NOMO-1 (cell line): ENCODE data around the gene STX1A.
A peak's percentile ranks its signal among the peaks of the same experiment; 100 is the strongest.

Source experiments
- DNase-seq, 2 experiments: peaks; one replicate each; lab custom pipeline; 2025; ENCODE audit not compliant: unreplicated experiment in 2 of 2; lab: John Stamatoyannopoulos, UW

Gene STX1A

DNA sequence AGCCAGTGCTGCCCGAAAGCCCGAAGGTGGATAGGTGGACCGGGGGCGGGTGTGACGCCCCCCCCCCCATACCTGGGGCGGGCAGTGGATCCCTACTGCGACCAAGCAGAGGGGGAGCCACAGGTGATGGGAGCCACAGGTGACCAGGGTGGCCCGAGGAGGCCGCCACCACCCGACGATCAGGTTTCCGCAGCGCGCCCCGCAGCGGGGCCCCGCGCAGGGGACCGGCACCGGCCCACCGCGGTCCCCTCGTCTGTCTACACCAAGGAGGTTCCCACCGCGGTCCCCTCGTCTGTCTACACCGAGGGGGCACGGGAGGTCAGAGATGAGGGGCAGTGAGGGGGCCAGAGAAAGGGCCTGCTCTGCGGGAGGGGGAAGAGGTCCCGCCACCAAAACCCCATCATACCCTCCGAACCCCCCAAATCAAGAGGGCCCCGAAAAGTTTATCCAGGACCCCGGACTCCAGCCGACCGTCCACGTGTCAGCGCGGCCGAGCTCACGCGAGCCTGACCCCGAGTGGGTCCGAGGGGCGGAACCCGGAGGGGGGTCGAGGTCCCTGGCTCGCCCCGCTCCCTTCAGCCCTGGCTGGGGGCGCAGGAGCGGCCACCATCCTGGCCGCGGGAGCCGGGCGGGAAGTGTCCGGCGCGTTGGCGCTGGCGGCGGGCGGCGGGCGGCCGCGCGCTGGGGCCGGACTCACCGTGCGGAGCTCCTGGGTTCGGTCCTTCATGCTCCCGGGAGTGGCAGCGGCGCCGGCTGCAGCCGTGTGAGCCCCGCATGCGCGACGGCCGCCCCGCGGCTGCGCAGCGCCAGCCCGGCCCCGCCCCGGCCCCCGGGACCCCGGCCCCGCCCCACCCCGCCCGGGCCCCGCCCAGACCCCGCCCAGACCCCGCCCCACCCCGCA, at the start of gene STX1A:
Gene STX1A (minus strand): TSS at position 765 of the 901 bp plus-strand sequence. CDS start 38 bp downstream, at position 727.
- peak; percentile 79 to 86 for DNase-seq

DNA sequence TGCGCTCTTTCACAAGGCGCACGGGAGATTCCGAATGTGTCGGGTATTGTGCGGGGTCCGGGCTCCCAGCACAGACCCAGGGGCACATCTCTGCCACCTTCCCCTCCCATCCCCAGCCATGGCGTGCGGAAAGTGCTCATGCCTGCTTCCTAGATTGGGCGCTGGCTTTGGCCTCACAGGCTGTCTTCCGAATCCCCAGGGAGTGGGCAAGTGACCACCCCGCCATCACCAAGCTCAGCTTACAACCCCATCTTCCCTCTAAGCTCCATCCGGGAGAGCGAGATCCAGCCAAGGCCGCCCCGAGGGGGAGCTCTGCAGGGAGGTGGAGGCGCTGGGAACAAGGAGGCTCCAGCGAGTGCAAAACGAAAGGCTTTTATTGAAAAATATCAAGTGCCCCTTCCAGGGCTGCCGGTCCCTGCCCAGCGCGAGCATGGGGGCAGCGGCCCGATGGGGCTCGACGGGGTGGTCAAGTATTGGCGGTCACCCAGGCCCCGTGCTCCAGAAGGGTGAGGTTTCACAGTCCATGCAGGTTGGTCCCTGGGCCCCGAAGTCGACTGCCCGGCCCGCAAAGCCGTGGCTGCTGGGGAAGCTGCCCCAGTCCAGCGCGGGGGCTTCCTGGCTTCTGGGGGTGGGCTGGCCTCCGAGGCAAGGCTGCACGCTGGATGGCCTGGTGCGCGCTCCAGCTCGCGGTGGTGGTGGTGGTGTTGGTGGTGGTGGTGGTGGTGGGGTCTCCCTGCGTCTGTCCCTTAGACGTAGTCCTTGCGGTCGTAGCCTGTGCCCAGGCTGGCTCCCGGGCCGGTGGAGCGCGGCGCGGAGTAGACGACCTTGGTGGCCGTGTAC, 49.4 kb upstream of the STX1A start:
- DNase-seq, result no peak

DNA sequence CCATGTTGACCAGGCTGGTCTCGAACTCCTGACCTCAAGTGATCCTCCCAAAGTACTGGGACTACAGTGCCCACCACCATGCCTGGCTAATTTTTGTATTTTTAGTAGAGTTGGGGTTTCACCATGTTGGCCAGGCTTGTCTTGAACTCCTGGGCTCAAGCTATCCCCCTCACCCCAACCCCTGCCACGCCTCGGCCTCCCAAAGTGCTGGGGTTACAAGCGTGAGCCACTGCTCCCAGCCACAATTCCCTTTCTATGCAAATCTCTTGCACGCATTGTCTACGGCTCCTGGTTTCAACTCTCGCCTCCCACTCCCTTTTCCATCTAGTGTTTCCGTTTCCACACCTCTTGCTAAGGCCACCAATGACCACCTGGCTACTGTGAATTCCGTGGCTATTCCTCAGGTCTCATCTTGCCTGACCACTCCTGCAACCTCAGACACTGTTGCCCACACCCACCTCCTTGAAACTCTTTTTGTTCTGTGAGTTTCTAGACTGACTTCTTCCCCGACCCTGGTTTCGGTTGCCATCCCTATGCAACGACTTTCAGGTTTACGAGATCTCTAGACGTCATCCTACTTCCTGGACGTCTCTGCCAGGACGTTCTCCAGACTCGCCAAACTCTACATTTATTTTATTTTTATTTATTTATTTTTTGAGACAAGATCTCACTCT, 47.2 kb upstream of the STX1A start:
- DNase-seq, result no peak

DNA sequence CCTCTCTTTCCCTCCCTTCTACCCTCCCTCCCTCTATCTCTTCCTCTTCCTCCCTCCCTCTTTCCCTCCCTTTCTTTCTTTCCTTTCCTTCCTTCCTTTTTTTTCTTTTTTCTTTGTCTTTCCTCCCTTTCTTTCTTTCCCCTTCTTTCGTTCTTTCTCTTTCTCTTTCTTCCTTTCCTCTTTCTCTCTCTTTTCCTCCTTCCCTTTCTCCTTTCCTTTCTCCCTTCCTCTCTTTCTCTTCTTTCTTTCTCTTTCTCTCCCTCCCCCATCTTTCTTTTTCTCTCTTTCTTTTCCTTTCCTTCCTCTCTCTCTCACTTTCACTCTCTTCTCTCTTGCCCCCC, 43.2 kb upstream of the STX1A start:
- no peak for DNase-seq

DNA sequence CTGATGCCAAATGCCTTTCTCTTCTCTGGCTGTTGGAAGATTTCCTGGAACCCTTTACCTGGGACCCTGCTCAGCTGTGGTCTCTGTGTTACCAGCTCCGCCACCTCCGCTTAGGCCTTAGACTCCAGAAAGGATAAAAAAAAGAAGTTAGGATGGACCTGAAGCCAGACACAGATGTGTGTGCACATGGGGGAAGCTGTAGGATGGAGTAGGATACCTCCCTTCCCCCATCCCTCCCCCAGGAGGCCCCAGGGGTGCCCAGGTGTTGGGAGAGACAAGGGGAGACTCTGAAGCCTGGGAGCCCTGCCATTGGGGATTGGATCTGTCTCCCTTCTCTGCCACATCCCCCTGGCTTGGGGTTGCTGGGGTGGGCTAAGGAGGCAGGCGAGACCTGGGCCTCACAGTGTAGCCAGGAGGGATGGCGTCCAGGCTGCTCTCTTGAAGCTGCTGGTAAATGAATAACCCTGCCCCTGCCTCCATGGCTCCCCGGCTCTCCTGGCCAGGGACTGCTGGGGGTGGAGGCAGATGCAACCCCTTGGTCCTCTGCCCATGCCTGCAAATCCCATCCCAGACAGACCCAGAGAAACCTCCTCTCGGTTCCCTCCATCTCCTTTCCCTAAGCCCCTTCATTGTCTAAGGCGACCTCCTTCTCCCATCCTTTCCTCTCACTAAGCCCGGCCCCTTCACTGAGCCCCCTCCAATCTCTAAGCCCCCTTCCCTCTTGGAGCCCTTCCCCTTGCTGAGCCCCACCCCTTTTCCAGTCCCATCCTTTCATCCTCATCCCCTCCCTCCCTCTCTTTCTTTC, 42.6 kb upstream of the STX1A start:
- no peak for DNase-seq

DNA sequence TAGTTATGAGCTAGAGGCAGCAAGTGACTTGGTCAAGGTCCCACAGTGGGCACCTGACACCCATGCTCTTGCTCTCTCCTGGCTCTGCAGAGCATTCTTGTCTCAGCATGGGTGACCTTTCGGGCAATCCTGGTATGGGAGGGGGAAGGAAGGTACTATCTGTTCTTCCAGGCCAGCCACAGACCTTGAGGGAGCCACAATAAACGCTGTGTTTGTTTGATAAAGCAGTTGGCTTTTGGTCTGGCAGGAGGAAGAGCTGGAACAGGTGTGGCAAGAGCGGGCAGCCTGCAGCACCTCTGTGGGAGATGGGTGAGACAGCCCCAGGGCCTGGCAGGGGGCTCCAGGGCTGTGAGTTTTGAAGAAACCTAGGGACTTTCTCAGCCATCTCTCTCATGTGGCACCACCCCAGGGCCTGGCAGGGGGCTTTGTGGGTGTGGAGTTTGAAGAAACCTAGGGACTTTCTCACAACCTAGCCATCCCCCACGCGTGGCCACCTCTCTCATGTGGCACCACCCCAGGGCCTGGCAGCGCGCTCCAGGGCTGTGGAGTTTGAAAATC, 39.2 kb upstream of the STX1A start:
- no peak for DNase-seq

DNA sequence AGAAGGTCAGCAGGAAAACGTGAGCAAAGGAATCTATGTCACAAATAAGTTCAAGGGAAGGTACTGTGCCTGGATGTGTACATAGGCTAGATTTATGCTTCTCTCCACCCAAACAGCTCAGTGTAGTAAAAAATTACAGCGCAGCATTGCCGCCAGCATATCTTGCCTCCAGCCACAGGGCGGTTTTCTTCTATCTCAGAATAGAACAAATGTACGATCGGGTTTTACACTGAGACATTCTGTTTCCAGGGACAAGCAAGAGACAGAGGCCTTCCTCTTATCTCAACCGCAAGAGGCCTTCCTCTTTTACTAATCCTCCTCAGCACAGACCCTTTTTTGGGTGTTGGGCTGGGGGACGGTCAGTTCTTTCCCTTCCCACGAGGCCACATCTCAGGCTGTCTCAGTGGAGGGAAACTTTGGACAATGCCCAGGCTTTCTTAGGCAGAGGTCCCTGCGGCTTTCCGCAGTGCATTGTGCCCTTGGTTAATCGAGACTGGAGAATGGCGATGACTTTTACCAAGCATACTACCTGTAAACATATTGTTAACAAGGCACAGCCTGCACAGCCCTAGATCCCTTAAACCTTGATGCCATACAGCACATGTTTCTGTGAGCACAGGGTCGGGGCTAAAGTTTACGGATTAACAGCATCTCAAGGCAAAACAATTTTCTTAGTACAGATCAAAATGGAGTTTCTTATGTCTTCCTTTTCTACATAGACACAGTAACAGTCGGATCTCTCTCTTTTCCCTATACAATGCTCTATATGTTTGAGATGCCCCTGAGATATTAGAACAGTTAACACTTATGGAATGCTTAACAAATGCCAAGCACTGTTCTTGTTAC, 30.7 kb upstream of the STX1A start:
- peak; percentile 93 to 98 for DNase-seq

DNA sequence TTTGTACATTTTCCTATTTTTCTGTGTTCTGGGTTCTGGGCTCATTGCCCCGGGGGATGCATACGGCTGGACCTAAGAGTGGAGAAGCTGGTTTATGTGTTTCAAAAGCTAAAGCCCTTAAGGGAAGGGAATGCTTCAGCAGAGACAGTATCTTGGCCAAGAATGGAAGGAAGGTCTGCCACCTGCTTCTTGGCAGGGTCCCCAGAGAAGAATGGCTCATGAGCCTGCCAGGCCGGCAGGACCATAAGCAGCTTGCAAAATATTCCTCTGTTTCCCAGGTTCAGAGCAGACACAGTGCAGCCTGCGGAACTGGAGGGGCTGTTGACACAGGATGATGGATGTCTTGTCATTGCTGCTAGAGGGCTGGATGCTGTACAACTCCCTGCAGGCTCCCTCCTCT, 26.9 kb upstream of the STX1A start:
- no peak for DNase-seq

DNA sequence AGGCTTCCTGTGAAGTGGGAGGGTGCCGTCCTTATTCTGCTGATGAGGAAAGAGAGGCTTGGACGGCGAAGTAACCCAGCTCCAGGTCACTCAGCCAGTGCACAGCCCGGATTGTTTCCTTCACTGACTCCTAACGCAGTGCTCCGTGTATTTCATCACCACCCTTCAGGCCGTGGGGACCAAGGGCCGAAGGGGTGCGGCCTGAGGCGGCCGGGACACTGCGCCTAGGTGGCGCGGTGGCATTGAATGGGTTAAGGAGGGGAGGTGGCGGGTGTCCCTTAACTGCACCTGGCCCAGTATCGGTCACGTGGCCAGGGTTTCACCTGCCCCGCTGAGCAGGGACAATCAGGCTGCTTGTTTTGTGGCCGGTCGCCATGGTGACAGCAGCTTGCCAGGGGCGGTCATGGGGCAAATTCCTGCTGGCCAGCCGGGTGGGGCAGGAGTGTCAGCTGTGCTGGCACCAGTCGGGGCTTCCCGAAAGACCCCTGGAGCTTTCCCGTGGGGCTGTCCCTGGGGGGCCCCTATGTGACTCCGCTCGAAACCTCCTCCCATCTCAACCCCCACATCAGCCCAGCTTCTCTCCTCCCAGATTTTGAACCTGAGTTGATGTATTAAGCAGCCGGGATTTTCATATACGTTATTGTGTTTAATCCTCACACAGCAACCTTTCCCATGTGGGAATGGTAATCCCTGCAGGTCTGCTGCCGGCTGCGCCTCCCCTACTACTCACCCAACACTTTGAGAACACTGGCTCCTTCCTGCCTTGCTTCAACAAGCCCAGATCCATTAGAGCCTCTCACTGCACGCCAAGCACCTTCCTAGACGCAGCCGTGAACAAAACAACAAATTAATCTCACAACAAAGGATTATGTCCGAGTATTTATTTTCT, 23.5 kb upstream of the STX1A start:
- DNase-seq, result no peak

DNA sequence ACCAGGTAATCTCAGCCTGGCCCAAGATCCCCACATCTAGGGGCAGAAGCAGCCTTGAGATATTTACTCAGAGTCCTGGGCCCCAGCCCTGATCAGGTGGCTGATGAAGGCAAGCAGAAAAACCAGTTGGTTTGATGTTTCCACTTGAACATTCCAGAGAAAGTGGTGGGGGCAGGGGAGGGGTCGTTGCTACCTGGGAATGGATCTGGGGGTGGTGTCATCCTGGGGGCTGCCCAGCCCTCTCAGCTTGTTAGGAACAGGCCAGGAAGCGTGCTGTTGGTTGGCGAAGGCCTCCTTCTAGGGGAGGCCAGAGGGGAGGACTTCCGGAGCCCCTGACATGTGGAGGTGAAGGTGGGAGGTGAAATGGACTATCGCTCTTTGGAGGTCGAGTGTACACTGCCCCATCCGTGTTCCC, 22.9 kb upstream of the STX1A start:
- DNase-seq, result no peak

DNA sequence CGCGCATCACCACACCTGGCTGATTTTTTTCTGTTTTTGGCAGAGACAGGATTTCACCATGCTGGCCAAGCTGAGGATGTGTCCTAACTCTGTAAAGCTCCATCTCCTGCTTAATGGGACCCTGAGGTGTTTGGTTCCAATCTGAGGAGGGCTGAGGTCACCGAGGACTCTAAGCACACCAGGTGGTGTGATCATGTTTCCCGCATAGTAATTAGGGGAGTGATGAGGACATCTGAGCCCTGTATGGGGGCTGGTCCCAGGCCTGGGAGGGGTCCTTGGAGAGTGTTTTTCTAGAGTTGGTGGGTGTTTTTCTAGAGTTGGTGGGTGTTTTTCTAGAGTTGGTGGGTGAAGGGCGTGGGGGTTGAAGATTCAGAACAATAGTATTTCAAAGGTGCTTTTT, 22.1 kb upstream of the STX1A start:
- no peak for DNase-seq

DNA sequence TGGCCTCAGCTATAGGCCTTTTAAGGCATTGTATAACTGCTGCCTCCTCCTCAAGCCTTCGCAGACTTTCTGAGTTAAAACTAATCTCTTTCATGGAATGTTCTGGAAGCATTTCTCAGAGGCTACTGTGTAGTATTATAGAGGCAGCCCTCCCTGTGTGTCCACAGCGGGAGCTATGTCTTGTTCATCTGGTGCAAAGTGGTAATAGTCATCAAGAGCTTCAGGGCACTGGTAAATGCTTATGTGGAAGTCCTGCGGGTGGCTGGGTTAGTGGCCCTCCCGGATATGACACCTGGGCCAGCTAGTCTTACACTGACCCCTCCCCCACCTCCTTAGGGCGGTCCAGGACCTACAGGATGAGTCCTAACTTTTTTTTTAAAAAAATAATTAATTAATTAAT, 21.3 kb upstream of the STX1A start:
- DNase-seq, result no peak

DNA sequence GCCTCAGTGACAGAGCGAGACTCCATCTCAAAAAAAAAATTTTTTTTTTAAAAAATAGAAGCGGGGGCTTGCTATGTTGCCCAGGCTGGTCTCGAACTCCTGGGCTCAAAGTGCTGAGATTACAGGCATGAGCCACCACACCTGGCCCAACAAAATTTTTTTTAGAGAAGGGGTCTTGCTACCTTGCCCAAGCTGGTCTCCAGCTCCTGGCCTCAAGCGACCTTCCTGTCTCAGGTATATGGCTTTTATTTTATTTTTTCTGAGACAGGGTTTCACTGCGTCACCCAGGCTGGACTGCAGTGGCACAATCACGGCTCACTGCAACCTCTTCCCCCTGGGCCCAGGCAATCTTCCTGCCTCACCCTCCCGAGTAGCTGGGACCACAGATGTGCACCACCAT, 20.7 kb upstream of the STX1A start:
- no peak for DNase-seq

DNA sequence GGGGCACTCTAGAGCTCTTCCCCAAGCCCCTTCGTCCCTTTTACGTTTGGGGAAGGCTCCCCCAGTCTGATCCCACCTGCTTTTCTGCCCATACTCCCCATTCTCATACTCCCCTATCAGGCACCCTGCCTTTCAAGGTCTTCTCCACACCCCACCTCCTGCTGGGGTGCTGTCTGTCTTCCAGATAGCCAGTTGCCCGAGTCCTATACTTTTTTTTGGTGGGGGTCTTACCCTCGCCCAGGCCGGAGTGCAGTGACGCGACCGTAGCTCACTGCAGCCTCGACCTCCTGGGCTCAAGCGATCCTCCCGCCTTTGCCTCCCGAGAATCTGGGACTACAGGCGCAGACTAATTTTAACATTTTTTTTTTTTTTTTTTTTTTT, 19.9 kb upstream of the STX1A start:
- DNase-seq, result no peak

DNA sequence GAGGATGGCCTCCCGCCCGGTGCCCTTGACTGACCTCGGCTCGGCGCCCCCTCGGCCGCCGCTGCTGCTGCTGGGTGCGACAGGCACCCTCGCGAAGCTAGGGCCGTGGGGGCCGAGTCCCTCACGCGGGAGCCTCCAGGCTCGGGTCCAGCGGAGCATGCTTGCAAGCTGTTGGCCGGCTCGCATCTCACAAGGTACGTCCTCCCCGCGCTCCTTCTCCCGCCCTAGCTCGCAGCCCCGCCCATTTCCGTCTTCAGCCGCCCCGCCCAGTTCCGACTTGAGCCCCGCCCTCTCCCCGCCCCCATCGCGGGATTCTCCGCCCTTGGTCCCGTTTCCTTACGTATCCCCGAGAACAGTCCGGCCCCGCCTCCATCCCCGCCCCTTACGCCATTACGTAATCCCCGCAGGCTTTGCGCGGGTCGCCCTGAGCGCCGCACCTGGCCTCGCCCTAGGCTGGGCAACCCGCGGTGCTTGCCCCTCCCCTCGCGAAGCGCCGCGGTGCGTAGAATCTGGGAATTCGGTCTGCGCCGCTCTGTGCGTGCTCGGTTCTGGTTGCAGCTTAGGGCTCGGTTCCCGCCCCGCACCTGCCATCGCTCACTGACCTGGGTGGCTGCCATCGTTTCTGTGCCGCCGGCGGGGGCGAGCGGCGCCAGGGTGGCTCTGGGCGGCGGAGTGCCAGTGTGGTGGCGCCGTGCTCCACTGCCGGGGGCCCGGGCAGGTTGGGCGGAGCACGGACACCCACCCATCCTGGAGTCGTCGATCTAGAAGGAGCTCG, 19.3 kb upstream of the STX1A start, which contains the start of gene ABHD11:
Gene ABHD11 (minus strand): TSS at position 191 of the 775 bp plus-strand sequence. CDS start 32 bp downstream, at position 159.
- DNase-seq, result peak; percentile 97 to 99

DNA sequence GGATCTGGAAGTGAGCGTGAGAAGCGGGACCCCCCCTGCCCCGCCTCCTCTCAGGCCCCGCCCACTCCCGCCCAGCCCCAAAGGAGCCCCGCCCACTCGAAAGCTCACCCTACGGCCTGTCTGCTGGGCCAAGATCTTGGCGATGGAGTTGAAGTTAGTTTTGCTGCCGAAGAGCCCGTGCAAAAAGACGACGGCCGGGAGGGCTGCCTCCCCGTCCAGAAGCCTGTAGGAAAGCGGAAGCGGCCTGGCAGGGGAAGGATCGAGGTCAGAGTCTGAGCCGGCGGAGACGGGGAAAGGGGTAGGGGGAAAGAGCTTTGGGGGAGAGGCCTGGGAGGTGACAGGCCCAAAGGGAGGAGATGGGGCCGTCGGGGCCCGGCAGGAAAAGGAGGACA, 18.7 kb upstream of the STX1A start:
- DNase-seq, result peak; percentile 80 to 86

DNA sequence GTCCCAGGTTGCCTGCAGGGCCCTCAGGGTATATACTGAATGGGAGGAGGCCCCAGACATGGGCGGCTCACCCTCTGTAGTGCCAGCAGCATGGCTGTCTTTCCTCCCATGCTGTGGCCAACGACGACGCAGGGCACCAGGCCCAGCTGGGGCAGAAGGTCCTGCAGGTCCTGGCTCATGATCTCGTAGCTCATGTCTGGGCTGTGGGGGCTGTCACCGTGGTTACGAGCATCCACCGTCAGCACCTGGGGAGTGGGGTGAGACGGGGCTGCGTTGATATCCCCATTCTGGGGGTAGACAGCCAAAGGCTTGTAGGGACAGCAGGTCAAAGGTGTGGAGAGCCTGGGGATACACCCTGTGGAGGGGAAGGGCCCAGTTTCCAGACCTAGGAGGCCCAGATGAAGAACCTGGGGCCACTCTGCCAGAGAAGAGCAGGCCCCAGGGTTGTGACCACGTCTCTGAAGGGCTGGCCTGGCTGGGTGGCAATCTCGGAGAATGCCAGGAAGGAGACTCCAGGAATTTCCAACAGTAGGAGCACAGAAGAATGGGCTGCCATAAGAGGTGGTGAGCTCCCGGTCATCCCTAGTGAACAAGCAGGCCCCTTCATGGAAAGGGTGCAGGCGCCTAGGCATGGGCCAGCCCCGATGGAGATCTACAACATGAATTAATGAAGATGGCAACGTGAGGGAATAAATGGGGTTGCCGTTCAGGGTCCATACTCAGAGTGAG, 18.2 kb upstream of the STX1A start:
- no peak for DNase-seq
